Activated T-cell treated with anti-CD3 and anti-CD28 coated beads for 48 hours (primary cell): Measurements from ENCODE around the gene HSPA2.

Experiments used
- DNase-seq: peaks from one replicate; pipeline ENCODE4 v3.0.0-alpha.2; 2020; ENCODE audit warnings: low read depth

HSPA2 gene

GRCh38 chr14:64540208-64541202, at the start of gene HSPA2:
HSPA2 (plus strand) TSS chr14:64540741; CDS start chr14:64540850, 109 bp downstream.
- peak; percentile 97 for DNase-seq

GRCh38 chr14:64491637-64492036, 48.9 kb upstream of the HSPA2 start:
- no peak for DNase-seq

GRCh38 chr14:64493455-64493854, 47.1 kb upstream of the HSPA2 start:
- DNase-seq: no peak

- DNase-seq: no peak
Measured at GRCh38 chr14:64495252-64495651, 45.3 kb upstream of the HSPA2 start.

- DNase-seq: no peak
Measured at GRCh38 chr14:64496764-64497163, 43.8 kb upstream of the HSPA2 start.

GRCh38 chr14:64500088-64500487, 40.5 kb upstream of the HSPA2 start:
- no peak for DNase-seq

- no peak for DNase-seq
Measured at GRCh38 chr14:64501411-64502171, 39.0 kb upstream of the HSPA2 start.

GRCh38 chr14:64502456-64502855, 38.1 kb upstream of the HSPA2 start:
- DNase-seq: peak; percentile 4

GRCh38 chr14:64502887-64503433, 37.6 kb upstream of the HSPA2 start:
- no peak for DNase-seq

GRCh38 chr14:64503434-64504309, 36.9 kb upstream of the HSPA2 start, which contains the start of gene ZBTB25:
ZBTB25 (minus strand) TSS chr14:64503838; CDS start chr14:64490533, 13,305 bp downstream.
- DNase-seq: peak; percentile 96

- peak; percentile 85 for DNase-seq
Measured at GRCh38 chr14:64504310-64504896, 36.1 kb upstream of the HSPA2 start, which contains the start of gene ZBTB1. ZBTB1 (plus strand) TSS chr14:64504770; CDS start chr14:64521505, 16,735 bp downstream.

- DNase-seq: peak; percentile 81
Measured at GRCh38 chr14:64504897-64505794, 35.4 kb upstream of the HSPA2 start.

GRCh38 chr14:64506721-64507120, 33.8 kb upstream of the HSPA2 start:
- DNase-seq: no peak

GRCh38 chr14:64507376-64508156, 33.0 kb upstream of the HSPA2 start:
- peak; percentile 25 for DNase-seq

- no peak for DNase-seq
Measured at GRCh38 chr14:64508215-64508776, 32.2 kb upstream of the HSPA2 start.

GRCh38 chr14:64509036-64509435, 31.5 kb upstream of the HSPA2 start:
- DNase-seq: no peak

- DNase-seq: peak; percentile 24
Measured at GRCh38 chr14:64510825-64511671, 29.5 kb upstream of the HSPA2 start.

- no peak for DNase-seq
Measured at GRCh38 chr14:64513271-64513670, 27.3 kb upstream of the HSPA2 start.
